GM12878 (cell line): ENCODE data around the gene MARF1. TPM values are rescaled to one million over a fixed set of nuclear protein-coding genes. Genes with fewer than 3 reads are reported as not detected.

Experiments
- ATAC-seq: fragments of 200-7000 bp; cut with Tn5 transposase; 3 replicates; pipeline ENCODE4 v1.9.1; 2020; ENCODE audit warnings: mild to moderate bottlenecking, moderate library complexity
- BruUV-seq: library from RNA; stranded (reverse); fragments of 400-500 nt; replicated peaks from 2 replicates; lab custom pipeline; 2021; lab: Mats Ljungman, UMichigan
- CTCF ChIA-PET: fragments of 300-600 bp; sonication (Branson Sonifier 250); formaldehyde crosslinking; extraction: SDS; loops from one replicate; lab custom pipeline; 2021; ENCODE audit warnings: inconsistent platforms; lab: Yijun Ruan, JAX
- POLR2A ChIA-PET: fragments of 350-600 bp; formaldehyde crosslinking; extraction: SDS; loops from one replicate; lab custom pipeline; 2021; ENCODE audit warnings: inconsistent platforms; lab: Charles Lee
- RAD21 ChIA-PET: fragments of 300-600 bp; sonication (Branson Sonifier 250); formaldehyde crosslinking; loops from one replicate; lab custom pipeline; 2023; ENCODE audit warnings: antibody characterized with exemption; ENCODE audit not compliant: unreplicated experiment; lab: Charles Lee
- SMC1A ChIA-PET: fragments of 300-600 bp; sonication (Branson Sonifier 250); formaldehyde crosslinking; loops from one replicate; lab custom pipeline; 2023; ENCODE audit not compliant: unreplicated experiment, uncharacterized antibody; lab: Charles Lee
- DNase-seq: peaks from one replicate; pipeline ENCODE4 v3.0.0-alpha.2; 2011; ENCODE audit warnings: low read depth, low spot score
- FAIRE-seq: peaks from 3 replicates; lab custom pipeline; 2011; peaks lifted over from hg19 to GRCh38; lab: Jason Lieb, UNC
- H2AFZ ChIP-seq: 2 replicates; pipeline ENCODE4 v1.6.0; 2011; ENCODE audit warnings: low read depth, low read length, control low read depth; ENCODE audit not compliant: control insufficient read depth
- H3K27ac ChIP-seq: 2 replicates; pipeline ENCODE4 v1.5.1; 2011; ENCODE audit warnings: control low read depth; ENCODE audit not compliant: control insufficient read depth, insufficient read depth
- H3K27me3 ChIP-seq, 2 experiments: replicated peaks in 1 of 2; 2 replicates each; pipeline versions ENCODE4 v1.6.0 to v1.6.1; 2011; ENCODE audit warnings: low read length in 1 of 2; ENCODE audit not compliant: control insufficient read depth in 2 of 2, insufficient read depth in 2 of 2
- H3K36me3 ChIP-seq, 2 experiments: 2 replicates each; pipeline ENCODE4 v1.5.1; 2011; ENCODE audit warnings: low read length in 1 of 2; ENCODE audit not compliant: control insufficient read depth in 2 of 2, insufficient read depth in 2 of 2
- H3K4me1 ChIP-seq: 2 replicates; pipeline ENCODE4 v1.6.1; 2011; ENCODE audit warnings: mild to moderate bottlenecking, low read length, moderate library complexity, mixed read lengths; ENCODE audit not compliant: control insufficient read depth, insufficient read depth
- H3K4me2 ChIP-seq: 2 replicates; pipeline ENCODE4 v1.6.0; 2011; ENCODE audit warnings: control low read depth; ENCODE audit not compliant: control insufficient read depth, insufficient read depth
- H3K4me3 ChIP-seq: fragments of 200-600 bp; sonication (generic); 2 replicates; pipeline ENCODE4 v1.5.1; 2016
- H3K79me2 ChIP-seq: 2 replicates; pipeline ENCODE4 v1.6.0; 2011; ENCODE audit warnings: low read length; ENCODE audit not compliant: control insufficient read depth, insufficient read depth
- H3K9ac ChIP-seq: 2 replicates; pipeline ENCODE4 v1.8.0; 2011; ENCODE audit warnings: low read length, control low read depth, mixed read lengths; ENCODE audit not compliant: control insufficient read depth, insufficient read depth
- H3K9me3 ChIP-seq: replicated peaks from 3 replicates; pipeline ENCODE4 v1.5.1; 2011; ENCODE audit warnings: mild to moderate bottlenecking, low read length; ENCODE audit not compliant: control insufficient read depth, insufficient read depth
- H4K20me1 ChIP-seq: 2 replicates; pipeline ENCODE4 v1.6.0; 2011; ENCODE audit not compliant: control insufficient read depth, insufficient read depth
- ATF2 ChIP-seq: IDR thresholded peaks from 2 replicates; pipeline ENCODE4 v1.6.1; 2012; ENCODE audit warnings: low read length, inconsistent platforms
- CHD4 ChIP-seq: fragments of 200-600 bp; sonication (generic); IDR thresholded peaks from 2 replicates; pipeline ENCODE4 v1.6.1; 2016; ENCODE audit warnings: mild to moderate bottlenecking
- CREM ChIP-seq: IDR thresholded peaks from 2 replicates; pipeline ENCODE4 v1.6.1; 2014; ENCODE audit warnings: antibody characterized with exemption, low read depth
- E4F1 ChIP-seq: fragments of 450-650 bp; IDR thresholded peaks from 2 replicates; pipeline ENCODE4 v1.6.1; 2018; ENCODE audit warnings: borderline replicate concordance, mild to moderate bottlenecking; ENCODE audit not compliant: partially characterized antibody
- EZH2 ChIP-seq: IDR thresholded peaks from 2 replicates; pipeline ENCODE4 v1.6.1; 2012; ENCODE audit warnings: low read depth, mild to moderate bottlenecking, control low read depth, inconsistent platforms, low read length, borderline replicate concordance; ENCODE audit not compliant: control insufficient read depth
- HDGF ChIP-seq: fragments of 450-650 bp; IDR thresholded peaks from 2 replicates; pipeline ENCODE4 v1.6.1; 2016; ENCODE audit warnings: antibody characterized with exemption
- IKZF2 ChIP-seq, 2 experiments: fragments of 450-650 bp; IDR thresholded peaks; 2 replicates each; pipeline ENCODE4 v1.6.1; 2017; ENCODE audit warnings: mild to moderate bottlenecking in 2 of 2, moderate library complexity in 2 of 2
- MLLT1 ChIP-seq: fragments of 450-650 bp; IDR thresholded peaks from 2 replicates; pipeline ENCODE4 v1.6.1; 2016; ENCODE audit warnings: mild to moderate bottlenecking
- MTA2 ChIP-seq: fragments of 450-650 bp; IDR thresholded peaks from 2 replicates; pipeline ENCODE4 v1.6.1; 2016; ENCODE audit warnings: low read depth, mild to moderate bottlenecking, moderate library complexity
- MXI1 ChIP-seq: fragments of 150-350 bp; IDR thresholded peaks from 2 replicates; pipeline ENCODE4 v1.6.1; 2011; ENCODE audit warnings: low read depth, mild to moderate bottlenecking, inconsistent platforms, low read length, improper control_type of control experiment
- NBN ChIP-seq: fragments of 450-650 bp; IDR thresholded peaks from 2 replicates; pipeline ENCODE4 v1.6.1; 2016
- NR2C2 ChIP-seq: IDR thresholded peaks from 2 replicates; pipeline ENCODE4 v1.6.1; 2011; ENCODE audit warnings: borderline replicate concordance, low read depth; ENCODE audit not compliant: control insufficient read depth, insufficient read length
- PBX3 ChIP-seq: IDR thresholded peaks from 2 replicates; pipeline ENCODE4 v1.6.1; 2011; ENCODE audit warnings: mild to moderate bottlenecking, low read depth, low read length, moderate library complexity; ENCODE audit not compliant: insufficient replicate concordance
- PKNOX1 ChIP-seq: fragments of 450-650 bp; IDR thresholded peaks from 2 replicates; pipeline ENCODE4 v1.6.1; 2016; ENCODE audit warnings: mild to moderate bottlenecking
- PML ChIP-seq: IDR thresholded peaks from 2 replicates; pipeline ENCODE4 v1.6.1; 2012; ENCODE audit warnings: low read length, inconsistent platforms
- SMARCA5 ChIP-seq: fragments of 450-650 bp; IDR thresholded peaks from 2 replicates; pipeline ENCODE4 v1.6.1; 2017; ENCODE audit warnings: mild to moderate bottlenecking
- WGBS: methylation state at CpG from one replicate; pipeline ENCODE4 v1.1.6; 2016; ENCODE audit warnings: low lambda C conversion rate; ENCODE audit not compliant: insufficient replicate concordance, insufficient coverage; ENCODE audit errors: missing lambda C conversion rate; 5-methylcytosine and 5-hydroxymethylcytosine counted together
- in situ Hi-C: fragments of 300-500 bp; cut with MboI; formaldehyde crosslinking; loops from 9 replicates; pipeline ENCODE4 v1.14.3; 2018; ENCODE audit warnings: mixed read lengths
- intact Hi-C: fragments of 100-400 bp; cut with micrococcal nuclease; formaldehyde crosslinking; loops from one replicate; pipeline ENCODE4 v1.14.2; 2022; ENCODE audit not compliant: unreplicated experiment
- polyA plus RNA-seq, 11 experiments: library from polyadenylated mRNA; depleted of rRNA in 4 of 11; unstranded in 6 of 11; stranded (reverse) in 5 of 11; fragments of >200 nt; fragmentation: Nextera tagmentation in 4 of 11; fragmentation: Illumina TruSeq in 1 of 11; extraction: Ambion mirVana in 4 of 11; extraction: Trizol in 1 of 11; gene quantifications; 1 replicate in 1 of 11; 2 replicates in 10 of 11; pipeline versions ENCODE4 v1.2.1 to v1.2.3, GENCODE V29; 2011 to 2016; ENCODE audit warnings: inconsistent platforms in 2 of 11, missing spikeins in 2 of 11, low read depth in 1 of 11
- total RNA-seq, 4 experiments: library from RNA; depleted of rRNA in 3 of 4; stranded (reverse); fragments of >200 nt in 3 of 4; fragmentation: Illumina TruSeq in 1 of 4; extraction: Trizol in 1 of 4; gene quantifications; 2 replicates each; pipeline versions ENCODE4 v1.2.1 to v1.2.3, GENCODE V29; 2013 to 2021

Gene MARF1
- total and polyA plus RNA-seq, 10 of the 15 experiments (the other 5 are each of a cell fraction or from before 2014, with no cell fraction given): 4.5 to 40.1 (median 14.0) TPM

GRCh38 chr16:15650698-15651171, 7.8 kb upstream of the MARF1 start:
- no peaks in the 10 kb centered on the region for H3K9me3 ChIP-seq
- 1% methylated on average over 13 of the region's 18 CpGs for WGBS
- peak overlapping the region; percentile 36 for H2AFZ ChIP-seq
- peaks cover 29% of the 10 kb centered on the region for H3K4me1 ChIP-seq
- in situ Hi-C loops: no loop called here
- peak overlapping the region; percentile 73 for H3K4me2 ChIP-seq
- RAD21 ChIA-PET: interaction anchor here (0.6 to 1.4 kb wide), 4 partner anchors 8 to 185 kb away, joined by 3 to 5 read pairs (median 4); no protein-coding TSS in a partner anchor
- SMC1A ChIA-PET: interaction anchor here (1.5 to 2.6 kb wide), 2 partner anchors 9 to 16 kb away, joined by 11 to 13 read pairs; partner anchors contain the start of gene MARF1
- peak overlapping the region; percentile 79 for H3K27ac ChIP-seq
- peak; percentile 73 for ATAC-seq
- H3K9ac ChIP-seq: peak overlapping the region; percentile 74
- POLR2A ChIA-PET: interaction anchor here (0.5 to 3.5 kb wide), 6 partner anchors 8 to 238 kb away, joined by 3 to 29 read pairs (median 4); partner anchors contain the start of genes CEP20 and MARF1
- peak; percentile 23 for FAIRE-seq
- no peak for DNase-seq
- intact Hi-C loops: loop anchor here (1.0 to 2.0 kb wide), 2 partner anchors 7 to 60 kb away; partner anchors contain the start of gene MARF1
- H3K36me3 ChIP-seq: peaks cover 0 to 15% of the 10 kb centered on the region in 2 experiments; a peak in 3 of 4 replicates
- H3K27me3 ChIP-seq: no peaks in the 10 kb centered on the region
- H3K79me2 ChIP-seq: peaks cover 51% of the 10 kb centered on the region
- CTCF ChIA-PET: interaction anchor here (0.8 to 1.2 kb wide), 4 partner anchors 9 to 105 kb away, joined by 3 to 7 read pairs (median 5); partner anchors contain the start of gene MARF1
- peak overlapping the region; percentile 99 for H3K4me3 ChIP-seq
- no peaks in the 10 kb centered on the region for H4K20me1 ChIP-seq
- TSS peak; percentile 66 for BruUV-seq
- TF ChIP-seq SMARCA5: 0 out of 2 replicates have a peak, but pooled peaks have one; percentile 29
- peak; percentile 28; the same call in 1 of the 2 replicates for TF ChIP-seq MTA2
- peak; percentile 93 for TF ChIP-seq PKNOX1
- TF ChIP-seq ATF2: 0 out of 2 replicates have a peak, but pooled peaks have one; percentile 15
- peak; percentile 10 to 64; a peak in 1 of 4 replicates for TF ChIP-seq IKZF2 (IDR thresholded peaks at IDR 0.05)
- peak; percentile 51; the same call in 1 of the 2 replicates for TF ChIP-seq PML
- TF ChIP-seq CHD4: no peak
- TF ChIP-seq NR2C2: no peak
- TF ChIP-seq HDGF: peak; percentile 90
- peak; percentile 80 for TF ChIP-seq PBX3
- peak; percentile 39 for TF ChIP-seq E4F1
- TF ChIP-seq NBN: peak; percentile 79; the same call in 1 of the 2 replicates
- 0 out of 2 replicates have a peak, but pooled peaks have one; percentile 4 for TF ChIP-seq CREM
- no peak for TF ChIP-seq EZH2
- TF ChIP-seq MXI1: no peak
- TF ChIP-seq MLLT1: peak; percentile 51; the same call in 1 of the 2 replicates
